ENCODE measurements around the gene STIM1.

STIM1 gene

DNA sequence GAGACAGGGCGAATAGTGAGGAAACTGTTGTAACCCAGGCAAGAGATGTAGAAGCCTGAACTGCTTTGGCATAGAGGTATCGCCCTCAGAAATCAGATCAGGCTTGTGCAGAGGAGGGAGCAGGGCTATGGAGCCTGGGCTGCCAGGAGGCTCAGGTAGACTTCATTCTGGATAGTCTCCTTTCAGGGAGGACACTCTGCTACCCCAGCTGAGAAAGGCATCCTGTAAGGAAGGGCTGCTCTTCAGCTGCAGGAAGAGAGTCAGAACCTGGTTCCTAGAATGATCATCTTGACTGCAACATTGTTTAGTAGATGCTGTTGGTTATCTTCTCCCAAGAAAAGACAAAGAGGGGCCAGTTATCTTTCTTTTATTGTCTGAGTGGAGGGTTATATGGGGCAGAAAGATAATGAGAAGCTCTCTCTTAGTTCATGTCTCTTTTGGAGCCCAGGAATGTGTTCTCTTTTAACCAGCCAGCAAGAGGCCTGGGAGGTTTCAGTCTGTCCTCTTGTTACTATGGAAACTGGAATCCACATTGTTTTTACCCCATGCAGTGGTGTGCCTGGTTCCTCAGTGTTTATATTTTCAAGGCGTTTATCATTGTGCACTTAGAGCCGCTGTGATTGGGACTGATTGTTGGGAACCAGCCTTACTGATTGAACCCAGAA is 95.7 kb downstream of the STIM1 start:
- no peak for DNase-seq (ENCODE audit: low spot score)

DNA sequence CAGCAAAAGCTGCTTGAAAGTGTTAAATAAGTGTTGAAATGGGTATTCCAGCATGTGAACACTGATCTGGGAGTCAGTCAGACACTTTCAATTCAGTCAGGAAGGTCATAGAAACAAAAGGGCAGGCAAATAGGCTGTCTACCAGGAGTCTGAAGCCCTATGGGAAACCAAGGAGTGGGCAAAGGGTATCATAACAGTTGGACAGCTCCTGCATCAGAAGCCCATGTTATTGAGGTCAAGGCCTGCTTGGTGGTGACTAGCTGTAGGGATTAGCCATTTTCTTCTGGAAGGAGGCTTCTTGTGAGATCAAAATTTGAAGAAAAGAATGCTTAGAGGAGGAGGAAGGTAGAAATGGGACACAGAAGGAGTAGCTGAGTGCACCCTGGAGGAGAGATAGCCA is 97.3 kb downstream of the STIM1 start:
- no peak for DNase-seq (ENCODE audit: low spot score)

DNA sequence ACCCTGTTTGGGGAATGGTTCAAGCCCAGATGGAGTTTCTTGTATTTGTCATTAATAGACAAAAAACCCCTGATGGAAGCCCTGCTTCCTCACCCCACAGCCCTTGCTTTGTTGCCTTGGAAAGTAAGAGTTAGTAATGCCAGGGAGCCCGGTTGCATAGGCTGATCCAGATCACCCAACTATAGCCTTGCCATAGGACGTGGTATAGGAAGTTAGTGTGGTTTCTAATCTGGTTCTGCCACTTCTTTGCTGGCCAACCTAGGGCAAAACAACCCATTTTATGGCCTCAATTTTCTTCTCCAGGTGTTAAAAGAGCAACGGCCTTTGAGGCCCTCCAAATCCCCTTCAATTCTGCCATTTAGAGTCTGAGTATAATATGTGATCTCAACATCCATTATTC is 97.9 kb downstream of the STIM1 start:
- DNase-seq (ENCODE audit: low spot score), result no peak

DNA sequence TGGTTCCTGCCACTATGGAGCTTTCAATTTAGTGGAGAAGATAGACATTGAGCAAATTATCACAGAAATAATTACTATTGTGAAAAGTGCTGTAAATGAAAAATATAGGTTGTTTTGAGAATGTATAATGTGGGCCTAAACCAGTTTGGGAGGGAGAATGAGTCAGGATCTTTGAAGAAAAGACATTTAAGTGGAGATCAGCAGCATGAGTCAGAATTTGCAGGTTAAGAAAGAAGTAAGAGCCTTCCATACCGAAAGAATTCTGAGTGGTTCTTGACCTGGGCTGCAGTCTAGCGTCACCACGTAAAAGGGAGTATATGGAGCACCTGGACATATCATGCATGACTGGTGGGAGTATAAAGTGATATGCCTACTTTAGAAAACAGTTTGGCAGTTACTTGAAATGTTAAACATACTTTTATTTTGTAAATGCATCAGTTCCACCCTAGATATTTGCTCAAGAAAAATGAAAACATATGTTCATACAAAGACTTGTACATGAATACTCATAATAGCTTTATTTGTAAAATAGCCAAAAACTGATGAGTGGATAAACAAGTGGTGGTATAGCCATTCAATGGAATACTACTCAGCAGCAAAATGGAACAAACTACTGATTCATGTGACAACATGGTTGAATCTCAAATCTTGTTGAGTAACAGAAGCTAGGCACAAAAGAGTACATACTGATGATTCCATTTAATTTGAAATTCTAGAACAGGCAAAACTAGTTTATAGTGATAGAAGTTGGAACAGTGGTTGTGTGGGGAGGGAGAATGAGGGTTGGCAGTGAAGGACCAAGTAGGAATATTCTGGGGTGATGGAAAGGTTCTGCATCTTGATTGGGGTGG is 99.2 kb downstream of the STIM1 start:
- DNase-seq (ENCODE audit: low spot score), result no peak

DNA sequence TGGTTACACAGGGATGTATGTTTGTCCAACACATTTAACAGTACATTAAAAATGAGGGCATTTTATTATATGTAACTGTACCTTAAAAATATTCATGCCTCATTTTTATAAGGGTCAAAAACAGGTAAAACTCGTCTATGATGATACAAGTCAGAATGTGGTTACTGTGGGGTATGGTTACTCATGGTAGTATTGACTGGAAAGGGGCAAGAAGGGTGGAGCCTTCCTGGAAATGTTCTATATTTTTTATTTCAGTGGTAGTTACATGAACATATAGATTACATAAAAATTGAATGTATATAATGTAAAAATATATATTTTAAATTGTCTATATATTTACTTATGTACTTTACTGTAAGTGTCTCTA is 99.8 kb downstream of the STIM1 start:
- no peak for DNase-seq (ENCODE audit: low spot score)

DNA sequence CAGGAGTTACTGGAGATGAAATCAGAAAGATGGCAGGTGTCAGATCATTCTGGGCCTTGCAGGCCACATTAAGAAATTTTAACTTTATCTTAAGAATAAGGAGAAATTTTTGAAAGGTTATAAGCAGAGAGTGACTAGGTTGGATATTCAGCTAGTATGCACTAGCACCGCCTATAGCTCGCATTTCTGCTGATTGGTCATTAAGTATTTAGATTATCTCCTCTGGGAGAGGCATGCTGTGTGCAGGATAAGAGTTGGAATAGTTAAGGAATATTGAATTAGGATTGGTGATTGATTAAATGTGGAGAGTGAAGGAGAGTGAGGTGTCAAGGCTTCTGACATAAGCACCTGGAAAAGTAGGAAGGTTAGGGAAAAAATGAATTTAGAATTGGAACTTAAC is 100.6 kb downstream of the STIM1 start:
- no peak for DNase-seq (ENCODE audit: low spot score)

DNA sequence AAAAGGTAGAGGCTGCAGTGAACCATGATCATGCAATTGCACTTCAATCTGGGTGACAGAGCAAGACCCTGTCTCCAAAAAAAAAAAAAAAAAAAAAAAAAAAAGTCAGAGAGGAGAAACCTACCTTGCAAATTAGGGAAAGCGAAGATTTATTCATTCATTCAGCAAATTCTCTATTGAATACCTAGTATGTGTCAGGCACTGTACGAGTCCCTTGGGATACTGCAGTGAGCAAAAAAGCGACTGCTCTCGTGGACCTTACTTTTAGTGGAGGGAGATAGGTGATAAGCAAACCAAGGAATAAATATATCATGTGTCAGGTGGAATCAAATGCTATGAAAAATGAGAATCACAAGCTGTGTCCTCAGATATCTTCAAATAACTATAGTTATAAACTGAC is 101.3 kb downstream of the STIM1 start:
- no peak for DNase-seq (ENCODE audit: low spot score)

DNA sequence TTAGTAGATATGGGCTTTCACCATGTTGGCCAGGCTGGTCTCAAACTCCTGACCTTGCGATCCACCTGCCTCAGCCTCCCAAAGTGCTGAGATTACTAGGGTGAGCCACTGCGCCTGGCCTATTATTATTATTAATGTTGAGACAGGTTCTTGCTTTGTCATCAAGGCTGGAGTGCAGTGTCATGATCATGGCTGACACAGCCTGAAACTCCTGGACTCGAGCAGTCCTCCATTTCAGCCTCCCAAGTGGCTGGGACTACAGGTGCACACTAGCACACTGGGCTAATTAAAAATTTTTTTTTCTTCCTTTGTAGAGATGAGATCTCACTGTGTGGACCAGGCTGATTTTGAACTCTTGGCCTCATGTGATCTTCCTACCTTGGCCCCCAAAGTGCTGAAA is 102.0 kb downstream of the STIM1 start:
- DNase-seq (ENCODE audit: low spot score), result no peak

DNA sequence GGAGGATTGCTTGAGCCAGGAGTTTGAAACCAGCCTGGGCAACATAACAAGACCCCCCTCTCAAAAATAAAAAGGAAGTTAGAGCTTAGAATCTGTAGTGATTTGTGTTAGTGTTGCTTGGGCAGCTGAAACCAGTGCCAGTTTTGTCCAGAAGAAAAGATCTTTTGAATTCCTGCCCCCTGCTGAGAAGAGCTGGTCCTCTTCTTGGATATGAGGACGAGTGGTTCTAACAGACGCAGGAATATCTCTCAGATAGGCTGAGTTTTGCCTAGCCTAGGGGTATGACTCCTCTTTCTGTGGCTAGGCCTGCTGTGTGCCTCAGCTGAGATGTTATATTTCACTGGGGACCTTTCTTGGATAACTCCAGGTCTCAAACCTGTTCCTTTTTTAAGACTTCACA is 102.8 kb downstream of the STIM1 start:
- DNase-seq (ENCODE audit: low spot score), result no peak

DNA sequence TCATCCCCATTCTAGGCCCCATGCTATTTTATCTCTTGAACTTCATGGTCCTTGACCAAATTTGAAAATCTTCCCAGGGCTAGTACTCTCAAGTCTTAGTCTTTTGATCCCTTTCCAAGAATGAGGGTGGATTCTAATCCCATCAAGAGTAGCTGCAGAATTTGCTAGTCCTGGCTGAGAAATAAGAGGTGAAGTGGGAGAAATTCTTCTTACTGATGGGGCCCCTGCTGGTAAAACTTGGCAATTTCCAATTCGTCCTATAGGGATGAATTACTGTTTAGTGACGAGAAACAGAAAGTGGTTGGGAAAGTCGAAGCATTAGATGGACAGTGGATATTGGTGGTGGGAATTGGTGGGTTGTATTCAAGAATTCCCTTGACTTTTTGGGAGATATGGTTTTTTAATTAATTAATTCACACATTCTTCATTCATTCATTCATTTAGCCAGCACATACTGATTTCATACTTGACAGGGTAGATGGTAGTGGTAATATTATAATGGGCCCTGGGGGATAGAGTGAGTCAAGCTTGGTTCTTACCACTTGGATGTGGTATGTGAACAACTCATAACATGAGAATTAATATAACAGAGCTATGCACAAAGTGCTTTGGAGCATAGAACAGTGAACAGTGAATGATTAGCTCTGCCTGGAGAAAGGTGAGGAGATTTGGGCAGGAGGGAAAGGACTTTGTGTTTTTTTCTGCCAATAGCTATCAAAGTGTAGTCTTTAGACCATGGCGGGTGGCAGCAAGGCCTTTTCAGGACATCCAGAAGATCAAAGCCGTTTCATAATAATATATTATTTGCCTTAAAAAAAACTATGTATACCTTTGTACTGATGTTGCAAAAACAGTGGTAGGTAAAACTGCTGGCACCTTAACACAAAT is 103.8 kb downstream of the STIM1 start:
- no peak for DNase-seq (ENCODE audit: low spot score)

DNA sequence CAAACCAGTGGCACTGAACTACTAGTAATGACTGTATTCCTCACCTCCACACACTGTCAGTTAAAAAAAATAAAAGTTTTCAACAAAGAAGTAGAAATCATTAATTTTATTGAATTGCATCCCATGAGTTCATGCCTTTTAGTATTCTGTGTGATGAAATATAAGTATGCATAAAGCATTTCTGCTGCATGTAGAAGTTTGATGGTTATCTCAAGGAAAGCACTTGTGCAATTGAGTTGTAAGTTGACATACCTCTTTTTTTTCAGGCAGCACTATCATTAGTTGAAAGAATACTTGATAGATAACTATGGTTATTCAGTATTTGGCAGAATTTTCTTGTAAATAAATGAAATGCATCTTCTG is 104.4 kb downstream of the STIM1 start:
- no peak for DNase-seq (ENCODE audit: low spot score)

DNA sequence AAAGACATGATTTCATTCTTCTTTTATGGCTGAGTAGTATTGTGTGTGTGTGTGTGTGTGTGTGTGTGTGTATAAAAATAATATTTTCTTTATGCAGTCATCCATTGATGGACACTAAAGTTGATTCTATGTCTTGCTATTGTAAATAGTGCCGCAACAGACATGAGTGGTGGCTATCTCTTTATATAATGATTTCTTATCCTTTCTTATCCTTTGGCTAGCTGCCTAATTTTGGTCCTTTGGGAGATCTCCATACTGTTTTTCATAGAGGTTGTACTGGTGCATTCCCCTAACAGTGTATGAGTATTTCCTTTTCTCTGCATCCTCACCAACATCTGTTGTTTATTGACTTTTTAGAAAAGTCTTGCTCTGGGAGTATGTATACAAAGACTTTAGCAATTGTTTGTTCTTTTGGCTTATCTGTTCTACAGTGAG is 107.0 kb downstream of the STIM1 start:
- no peak for DNase-seq (ENCODE audit: low spot score)

DNA sequence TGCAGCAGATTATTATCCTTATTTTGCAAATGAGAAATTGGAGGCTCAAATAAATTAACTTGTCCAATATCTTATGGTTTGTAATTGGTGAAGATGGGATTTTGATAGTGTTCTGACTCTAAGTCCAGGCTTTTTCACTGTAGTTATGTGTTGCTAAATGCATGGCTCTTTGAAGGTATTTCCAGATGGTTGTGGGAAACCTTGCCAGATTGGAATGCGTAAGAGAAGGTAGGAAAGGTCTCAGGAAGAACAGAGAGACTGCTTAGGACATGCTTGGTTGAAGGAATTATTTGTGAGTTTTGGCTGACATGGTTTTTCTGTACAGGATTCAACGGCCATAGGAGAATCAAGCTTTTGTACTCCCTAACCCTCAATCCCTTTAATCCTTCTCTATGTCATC is 108.6 kb downstream of the STIM1 start:
- no peak for DNase-seq (ENCODE audit: low spot score)

DNA sequence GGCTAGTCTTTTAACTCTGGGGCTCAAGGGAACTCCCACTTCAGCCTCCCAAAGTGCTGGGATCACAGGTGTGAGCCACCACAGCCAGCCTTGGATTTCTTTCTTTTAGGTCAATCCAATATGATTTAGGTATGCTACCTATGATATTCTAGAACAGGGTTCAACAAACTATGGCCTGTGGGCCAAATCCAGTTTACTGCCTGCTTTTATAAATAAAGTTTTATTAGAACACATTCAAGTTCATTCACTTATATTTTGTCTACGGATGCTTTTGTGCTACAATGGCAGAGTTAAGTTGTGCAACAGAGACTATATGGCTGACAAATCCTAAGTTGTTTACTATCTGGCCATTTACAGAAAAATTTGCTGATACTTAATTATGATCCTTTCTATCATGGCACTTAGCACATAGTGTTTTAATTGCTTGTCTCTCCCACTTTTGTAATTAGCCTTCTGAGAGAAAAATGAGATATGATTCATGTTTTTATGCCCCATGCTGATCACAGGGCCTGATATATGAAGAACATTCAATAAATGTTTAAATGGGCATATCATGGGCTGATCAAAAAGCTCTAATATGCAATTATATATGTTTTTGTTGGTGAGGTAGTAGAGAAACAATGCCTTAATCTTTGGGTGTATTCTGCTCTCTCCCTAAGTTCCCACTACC is 109.6 kb downstream of the STIM1 start:
- DNase-seq (ENCODE audit: low spot score), result no peak

DNA sequence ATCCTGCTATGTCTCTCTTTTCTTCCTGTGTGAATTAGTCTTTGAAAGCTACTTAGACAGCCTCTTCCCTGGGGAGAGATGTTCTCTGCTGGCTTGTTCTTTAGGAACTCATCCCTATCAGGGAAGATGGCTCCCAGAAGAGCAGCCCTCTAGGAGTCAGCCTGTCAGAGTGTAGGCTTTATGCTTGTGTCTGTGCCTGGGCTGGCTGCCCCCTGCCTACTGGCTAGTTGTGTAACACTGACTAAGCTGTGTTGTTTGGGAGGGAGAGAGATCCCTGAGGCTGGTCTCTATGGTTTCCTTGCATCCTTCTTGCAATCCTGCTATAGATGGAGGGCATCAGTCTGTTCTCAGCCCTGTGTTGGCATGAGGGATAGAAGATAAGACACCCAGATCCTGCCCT is 112.2 kb downstream of the STIM1 start:
- no peak for DNase-seq (ENCODE audit: low spot score)

DNA sequence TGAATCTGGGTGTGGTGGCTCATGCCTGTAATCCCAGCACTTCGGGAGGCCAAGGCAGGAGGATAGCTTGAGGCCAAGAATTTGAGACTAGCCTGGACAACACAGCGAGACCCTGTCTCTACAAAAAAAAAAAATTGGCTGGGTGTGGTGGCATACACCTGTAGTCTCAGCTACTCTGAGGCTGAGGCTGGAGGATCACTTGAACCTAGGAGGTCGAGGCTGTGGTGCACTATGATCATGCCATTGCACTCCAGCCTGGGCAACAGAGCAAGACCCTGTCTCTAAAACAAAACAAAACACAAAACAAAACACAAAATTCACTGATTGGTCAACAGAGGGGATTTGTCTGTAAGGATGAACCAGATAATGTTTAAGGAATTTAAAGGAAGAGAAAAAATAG is 113.7 kb downstream of the STIM1 start:
- DNase-seq (ENCODE audit: low spot score), result no peak

DNA sequence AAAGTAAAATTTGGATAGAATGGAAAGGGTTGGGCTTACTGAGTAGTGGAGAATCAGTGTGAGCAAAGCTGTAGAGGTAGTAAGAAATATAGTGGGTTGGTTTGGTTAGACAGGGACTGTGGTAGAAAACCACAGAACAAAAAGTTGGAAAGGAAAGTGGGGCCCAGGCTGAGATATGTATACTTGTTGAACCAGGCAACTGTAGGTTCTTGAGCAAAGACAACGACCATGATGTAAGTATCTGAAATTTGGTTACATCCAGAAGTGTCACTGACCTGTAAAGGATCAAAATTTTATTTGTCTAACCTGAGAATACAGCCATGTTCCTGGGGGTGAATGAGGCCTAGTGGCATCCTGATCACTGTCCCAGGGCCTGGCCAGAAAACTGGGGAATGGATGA is 114.1 kb downstream of the STIM1 start:
- no peak for DNase-seq (ENCODE audit: low spot score)

DNA sequence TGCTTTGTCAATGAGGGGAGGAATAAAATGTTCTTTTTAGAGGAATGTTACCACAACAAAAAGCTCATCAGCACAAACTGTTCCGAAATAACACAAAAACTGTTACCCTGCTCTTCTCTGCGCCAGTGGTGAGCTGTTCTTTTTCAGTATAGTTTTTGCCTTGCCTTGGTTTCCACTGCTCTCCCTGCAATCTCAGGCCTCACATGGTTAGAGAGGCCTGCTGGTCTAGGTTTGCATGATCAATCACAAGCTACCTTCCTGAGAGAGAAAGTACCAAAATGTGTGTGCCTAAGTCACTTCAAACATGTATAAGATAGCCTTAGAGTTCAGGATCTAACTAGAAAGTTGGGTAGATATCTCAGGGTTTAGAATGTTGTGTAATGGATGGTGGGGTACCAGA is 114.6 kb downstream of the STIM1 start:
- DNase-seq (ENCODE audit: low spot score), result no peak

DNA sequence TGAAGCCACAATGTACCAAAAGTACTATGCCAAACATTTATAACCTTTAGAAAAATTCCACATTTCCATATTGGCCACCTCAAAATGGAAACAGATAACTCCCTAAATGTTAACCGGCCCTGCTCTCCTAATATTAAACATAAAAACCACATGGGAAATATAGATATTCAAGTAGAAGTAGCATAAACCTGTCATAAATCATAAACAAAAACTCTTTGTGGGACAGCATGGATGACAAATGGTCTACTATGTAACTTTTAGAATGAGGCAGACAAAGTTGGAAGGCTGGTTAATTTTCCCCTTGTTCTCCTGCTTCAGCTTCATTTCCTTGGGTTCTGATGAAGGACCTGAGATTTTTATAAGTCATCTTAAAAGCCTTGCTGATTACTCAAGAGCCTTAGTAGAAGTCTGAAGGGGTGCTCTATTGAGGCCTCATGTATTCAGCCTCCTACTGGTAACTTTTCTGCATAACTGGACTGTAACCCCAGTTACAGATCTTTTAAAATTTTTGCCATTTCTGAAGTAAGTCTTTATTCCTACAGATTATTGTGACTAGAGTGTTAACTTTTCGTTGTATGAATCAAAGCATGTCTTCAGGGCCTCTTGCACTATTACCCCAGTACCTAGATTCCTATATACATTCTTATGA is 116.4 kb downstream of the STIM1 start:
- DNase-seq (ENCODE audit: low spot score), result no peak

DNA sequence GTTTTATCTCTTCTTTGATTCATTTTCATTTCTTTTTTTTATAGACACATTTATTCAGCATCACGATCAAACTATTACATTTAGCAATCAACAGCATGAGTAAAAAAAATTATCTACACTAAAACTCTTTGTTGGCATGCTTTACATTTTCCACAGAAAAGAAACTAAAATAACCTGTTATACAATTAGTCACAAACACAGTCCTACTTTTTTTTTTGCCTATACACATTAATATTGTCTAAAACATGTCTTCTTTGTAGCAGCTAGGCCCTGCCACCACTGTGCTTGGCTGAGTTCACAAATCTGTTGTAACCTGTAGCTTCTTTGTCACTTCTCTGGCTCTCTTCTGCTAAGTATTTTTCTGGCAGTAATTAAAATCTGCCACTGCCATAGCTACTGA is 117.0 kb downstream of the STIM1 start:
- DNase-seq (ENCODE audit: low spot score), result no peak

DNA sequence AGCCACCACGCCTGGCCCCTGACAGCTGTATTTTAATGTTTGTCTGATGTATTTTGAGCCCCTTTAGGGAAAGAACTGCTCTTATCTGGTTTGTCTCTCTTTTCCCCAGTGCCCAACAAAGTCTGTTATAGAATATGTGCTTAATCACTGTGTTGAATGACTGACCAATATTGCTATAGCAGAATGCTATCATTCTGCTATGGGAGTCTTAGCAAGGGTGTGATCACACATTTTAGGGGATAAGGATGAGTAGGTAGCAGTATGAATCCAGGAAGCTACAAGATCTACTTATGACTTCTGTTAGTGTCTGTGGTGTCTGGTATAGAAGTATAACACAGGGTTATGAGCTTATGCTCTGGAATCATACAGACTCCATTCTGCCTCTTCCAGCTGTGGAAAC is 121.6 kb downstream of the STIM1 start:
- no peak for DNase-seq (ENCODE audit: low spot score)
